ENCODE data around the gene GLCE.
A peak's percentile ranks its signal among the peaks of the same experiment; 100 is the strongest.

The GLCE gene

DNA sequence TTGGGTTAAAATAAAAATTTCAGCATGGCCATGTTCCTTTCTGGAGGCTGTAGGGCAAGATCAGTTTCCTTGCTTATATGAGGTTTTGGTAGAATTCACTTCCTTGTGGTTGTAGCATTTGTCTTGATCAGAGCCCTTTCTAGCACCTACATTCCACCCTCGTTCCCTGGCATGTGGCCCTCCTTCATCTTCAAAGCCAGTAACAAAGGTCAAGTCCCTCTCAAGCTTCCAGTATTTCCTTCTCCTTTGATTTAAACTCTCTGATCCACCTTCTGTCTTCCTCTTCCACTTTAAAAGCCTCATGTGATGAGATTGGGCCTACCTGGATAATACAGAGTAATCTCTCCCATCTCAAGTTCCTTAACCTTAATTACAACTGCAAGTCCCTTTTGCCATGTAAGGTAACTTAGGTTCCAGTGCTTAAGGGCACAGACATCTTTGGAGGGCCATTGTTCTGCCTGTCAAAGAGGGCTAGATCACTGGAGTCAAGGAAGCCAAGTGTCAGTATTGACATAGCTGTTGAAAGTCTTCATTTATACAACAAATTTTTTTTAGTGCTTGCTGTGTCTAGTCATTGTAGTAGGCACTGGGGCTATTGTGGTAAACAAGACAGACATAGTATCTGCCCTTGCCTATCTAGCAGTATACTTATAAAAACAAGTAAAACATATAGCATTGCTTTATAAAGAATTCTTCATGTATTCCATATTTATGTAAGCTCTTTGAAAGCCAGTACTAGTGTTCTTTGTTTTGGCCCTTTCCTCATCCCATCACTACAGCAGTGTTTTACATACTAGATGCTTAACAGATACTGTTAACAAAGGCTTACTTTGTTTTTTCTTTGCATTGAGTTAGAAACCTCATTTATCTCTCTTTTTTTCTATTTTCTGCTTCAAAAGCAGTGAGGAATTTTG is 40.7 kb downstream of the GLCE start:
- Mint-ChIP-seq H3K4me3 (no peak overlapping the region), H3K4me1 (no peaks in the 10 kb centered on the region), H3K27ac (no peak overlapping the region), H3K36me3 (ENCODE audit: low read depth) (peaks cover 12% of the 10 kb centered on the region), H3K9me3 (peaks cover 5% of the 10 kb centered on the region), H3K27me3 (ENCODE audit: low read depth) (no peaks in the 10 kb centered on the region)
- TF ChIP-seq CTCF (IDR thresholded peaks at IDR 0.05; ENCODE audit: unreplicated experiment in 3 of 3) = no peak

DNA sequence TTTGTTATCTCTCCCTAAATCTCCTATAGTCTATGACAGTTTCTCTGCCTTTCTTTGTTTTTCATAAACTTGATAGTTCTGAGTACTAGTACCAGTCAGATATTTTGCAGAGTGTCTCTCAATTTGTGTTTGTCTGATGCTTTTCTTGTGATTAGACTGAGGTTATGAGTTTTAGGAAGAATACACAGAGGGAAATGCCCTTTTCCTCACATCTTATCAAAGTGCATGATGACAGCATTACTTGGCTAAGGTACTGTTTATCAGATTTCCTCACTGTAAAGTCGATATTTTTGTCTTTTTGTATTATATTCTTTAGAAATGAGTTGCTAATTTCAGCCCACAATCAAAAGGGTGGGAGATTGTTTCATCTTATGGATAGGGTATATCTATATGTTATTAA is 45.6 kb downstream of the GLCE start:
- Mint-ChIP-seq H3K36me3 (ENCODE audit: low read depth) (peaks cover 4% of the 10 kb centered on the region), H3K27ac (no peak overlapping the region), H3K4me3 (no peak overlapping the region), H3K27me3 (ENCODE audit: low read depth) (no peaks in the 10 kb centered on the region), H3K4me1 (no peaks in the 10 kb centered on the region), H3K9me3 (peaks cover 7% of the 10 kb centered on the region)
- no peak for TF ChIP-seq CTCF (IDR thresholded peaks at IDR 0.05; ENCODE audit: unreplicated experiment in 3 of 3)

DNA sequence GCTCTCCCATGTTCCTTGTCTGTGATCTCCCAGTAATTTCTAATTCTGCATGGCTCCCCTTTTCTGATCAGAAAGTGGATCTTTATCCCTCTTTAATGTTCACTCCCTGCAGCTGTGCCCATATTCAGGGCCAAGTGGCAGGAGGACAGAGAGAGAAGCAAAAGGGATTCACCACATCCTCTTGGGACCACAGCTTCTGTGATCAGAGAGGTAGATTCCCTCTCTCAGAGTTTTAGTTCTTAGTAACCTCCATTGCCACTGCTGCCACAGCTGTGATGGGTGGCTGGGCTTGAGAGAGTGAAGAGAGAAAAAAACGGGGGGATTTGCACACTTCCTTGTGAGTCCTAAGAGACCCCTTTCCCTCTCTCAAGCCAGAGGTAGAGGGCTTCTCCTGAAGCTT is 49.2 kb downstream of the GLCE start:
- Mint-ChIP-seq H3K4me3 (no peak overlapping the region), H3K27ac (no peak overlapping the region), H3K4me1 (no peaks in the 10 kb centered on the region), H3K9me3 (peaks cover 7% of the 10 kb centered on the region), H3K36me3 (ENCODE audit: low read depth) (peaks cover 4% of the 10 kb centered on the region), H3K27me3 (ENCODE audit: low read depth) (no peaks in the 10 kb centered on the region)
- no peak for TF ChIP-seq CTCF (IDR thresholded peaks at IDR 0.05; ENCODE audit: unreplicated experiment in 3 of 3)

DNA sequence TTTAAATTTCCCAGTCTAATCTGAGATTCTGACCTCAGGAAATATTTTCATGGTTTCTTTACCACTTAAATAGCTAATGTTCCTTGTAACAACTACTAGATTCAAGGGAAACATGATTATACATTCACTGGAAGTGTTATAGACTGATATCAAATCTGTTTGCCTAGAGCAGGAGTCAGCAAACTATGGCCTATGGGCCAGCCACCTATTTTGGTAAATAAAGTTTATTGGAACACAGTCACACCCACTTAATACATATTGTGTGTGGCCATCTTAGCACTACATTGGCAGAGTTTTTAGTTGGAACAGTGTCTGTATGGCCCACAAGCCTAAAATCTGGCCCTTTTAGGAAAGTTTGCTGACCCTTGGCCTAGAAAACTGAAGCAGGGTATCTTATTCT is 50.1 kb downstream of the GLCE start:
- Mint-ChIP-seq H3K4me1 (no peaks in the 10 kb centered on the region), H3K9me3 (peaks cover 6% of the 10 kb centered on the region), H3K27me3 (ENCODE audit: low read depth) (no peaks in the 10 kb centered on the region), H3K27ac (no peak overlapping the region), H3K36me3 (ENCODE audit: low read depth) (peaks cover 4% of the 10 kb centered on the region), H3K4me3 (no peak overlapping the region)
- no peak for TF ChIP-seq CTCF (IDR thresholded peaks at IDR 0.05; ENCODE audit: unreplicated experiment in 3 of 3)

GRCh38 chr15:69213786-69214185 is 53.4 kb downstream of the GLCE start:
- no peaks in the 10 kb centered on the region for H3K9me3 Mint-ChIP-seq
- H3K4me3 Mint-ChIP-seq = no peak overlapping the region
- peak in 1 of 3 experiments; percentile 7 for TF ChIP-seq CTCF (IDR thresholded peaks at IDR 0.05; ENCODE audit: unreplicated experiment in 3 of 3)
- no peaks in the 10 kb centered on the region for H3K36me3 Mint-ChIP-seq (ENCODE audit: low read depth)
- H3K27ac Mint-ChIP-seq = no peak overlapping the region
- H3K27me3 Mint-ChIP-seq (ENCODE audit: low read depth) = no peaks in the 10 kb centered on the region
- H3K4me1 Mint-ChIP-seq = no peaks in the 10 kb centered on the region
